Mesenchymal stem cell (in vitro differentiated cells and primary cell): Measurements from ENCODE around the gene NID1.

Experiments used
- DNase-seq: peaks from one replicate; pipeline ENCODE4 v3.0.0-alpha.2; 2013
- H2AFZ ChIP-seq: one replicate; pipeline ENCODE4 v1.6.1; 2013; ENCODE audit warnings: low read depth, mild to moderate bottlenecking, control low read depth, inconsistent platforms, low read length, moderate library complexity
- H2AK5ac ChIP-seq: 2 replicates; pipeline ENCODE4 v1.6.1; 2013; ENCODE audit warnings: low read length, moderate library complexity, mild to moderate bottlenecking, inconsistent platforms; ENCODE audit not compliant: severe bottlenecking
- H2BK120ac ChIP-seq: one replicate; pipeline ENCODE4 v1.6.1; 2013; ENCODE audit warnings: low read depth, mild to moderate bottlenecking, inconsistent platforms, low read length, moderate library complexity
- H2BK12ac ChIP-seq, 2 experiments: one replicate each; pipeline ENCODE4 v1.6.1; 2013; ENCODE audit warnings: inconsistent platforms in 2 of 2, low read length in 2 of 2, mild to moderate bottlenecking in 2 of 2, moderate library complexity in 2 of 2, control low read depth in 1 of 2
- H2BK15ac ChIP-seq: one replicate; pipeline ENCODE4 v1.6.1; 2013; ENCODE audit warnings: mild to moderate bottlenecking, low read depth, inconsistent platforms; ENCODE audit not compliant: poor library complexity, severe bottlenecking
- H2BK5ac ChIP-seq: 2 replicates; pipeline ENCODE4 v1.6.1; 2013; ENCODE audit warnings: low read depth, mild to moderate bottlenecking, low read length, control low read depth, inconsistent platforms; ENCODE audit not compliant: poor library complexity, severe bottlenecking
- H3K14ac ChIP-seq, 2 experiments: one replicate each; pipeline ENCODE4 v1.6.1; 2013; ENCODE audit warnings: inconsistent platforms in 2 of 2, low read length in 2 of 2, control low read depth in 1 of 2, mild to moderate bottlenecking in 1 of 2, moderate library complexity in 1 of 2
- H3K18ac ChIP-seq, 2 experiments: one replicate each; pipeline ENCODE4 v1.6.1; 2013; ENCODE audit warnings: inconsistent platforms in 2 of 2, low read length in 2 of 2, control low read depth in 1 of 2, low read depth in 1 of 2, mild to moderate bottlenecking in 1 of 2
- H3K23ac ChIP-seq, 2 experiments: one replicate each; pipeline ENCODE4 v1.6.1; 2013; ENCODE audit warnings: inconsistent platforms in 2 of 2, low read length in 2 of 2, mild to moderate bottlenecking in 2 of 2, moderate library complexity in 2 of 2, control low read depth in 1 of 2
- H3K27ac ChIP-seq: 2 replicates; pipeline ENCODE4 v1.5.1; 2013; ENCODE audit warnings: mild to moderate bottlenecking, moderate library complexity, low read length, control low read depth, inconsistent platforms; ENCODE audit not compliant: poor library complexity, severe bottlenecking
- H3K27me3 ChIP-seq, 2 experiments: 2 replicates each; pipeline versions ENCODE4 v1.6.1 to v1.7.0; 2013; ENCODE audit warnings: low read length in 2 of 2, mild to moderate bottlenecking in 2 of 2, moderate library complexity in 2 of 2, control low read depth in 1 of 2, inconsistent platforms in 1 of 2; ENCODE audit not compliant: control insufficient read depth in 1 of 2, insufficient read depth in 1 of 2
- H3K36me3 ChIP-seq, 2 experiments: 2 replicates each; pipeline versions ENCODE4 v1.6.1 to v1.7.0; 2013; ENCODE audit warnings: low read length in 2 of 2, control low read depth in 1 of 2, inconsistent platforms in 1 of 2, low read depth in 1 of 2, mild to moderate bottlenecking in 1 of 2; ENCODE audit not compliant: insufficient read depth in 2 of 2, control insufficient read depth in 1 of 2
- H3K4ac ChIP-seq, 2 experiments: one replicate each; pipeline ENCODE4 v1.6.1; 2013; ENCODE audit warnings: inconsistent platforms in 2 of 2, low read length in 2 of 2, mild to moderate bottlenecking in 2 of 2, moderate library complexity in 2 of 2, control low read depth in 1 of 2, low read depth in 1 of 2
- H3K4me1 ChIP-seq: 2 replicates; pipeline ENCODE4 v1.6.1; 2013; ENCODE audit warnings: low read depth, low read length, control low read depth; ENCODE audit not compliant: control insufficient read depth, insufficient read depth
- H3K4me2 ChIP-seq: 2 replicates; pipeline ENCODE4 v1.6.1; 2013; ENCODE audit warnings: low read length, mild to moderate bottlenecking, inconsistent platforms; ENCODE audit not compliant: poor library complexity, severe bottlenecking
- H3K4me3 ChIP-seq, 2 experiments: 2 replicates each; pipeline versions ENCODE4 v1.5.1 to v1.7.0; 2013; ENCODE audit warnings: low read length in 2 of 2, mild to moderate bottlenecking in 2 of 2, control low read depth in 1 of 2, low read depth in 1 of 2; ENCODE audit not compliant: insufficient read depth in 1 of 2
- H3K79me1 ChIP-seq: replicated peaks from 2 replicates; pipeline ENCODE4 v1.6.1; 2013; ENCODE audit warnings: mild to moderate bottlenecking, control low read depth, low read length, inconsistent platforms; ENCODE audit not compliant: poor library complexity, severe bottlenecking
- H3K9ac ChIP-seq: 2 replicates; pipeline ENCODE4 v1.7.0; 2013; ENCODE audit warnings: mild to moderate bottlenecking, low read length, moderate library complexity
- H3K9me3 ChIP-seq: 2 replicates; pipeline ENCODE4 v1.7.0; 2013; ENCODE audit warnings: mild to moderate bottlenecking, low read length; ENCODE audit not compliant: control insufficient read depth
- H4K8ac ChIP-seq: one replicate; pipeline ENCODE4 v1.6.1; 2013; ENCODE audit warnings: inconsistent platforms, mild to moderate bottlenecking, low read length, moderate library complexity
- H4K91ac ChIP-seq: one replicate; pipeline ENCODE4 v1.6.1; 2013; ENCODE audit warnings: mild to moderate bottlenecking, low read length, inconsistent platforms
- WGBS: methylation state at CpG from one replicate; pipeline ENCODE4 v1.1.7; 2013; ENCODE audit warnings: mixed read lengths; 5-methylcytosine and 5-hydroxymethylcytosine counted together

The NID1 gene

GRCh38 chr1:235993652-235994051 is 71.2 kb downstream of the NID1 start:
- no peaks in the 10 kb centered on the region for H3K27me3 ChIP-seq
- no peak overlapping the region for H2BK12ac ChIP-seq
- H2BK15ac ChIP-seq = no peak overlapping the region
- H4K8ac ChIP-seq = peak overlapping the region; percentile 19
- no peak overlapping the region for H2AK5ac ChIP-seq
- H3K23ac ChIP-seq = no peak overlapping the region
- no peak overlapping the region for H3K4ac ChIP-seq
- H3K4me1 ChIP-seq = no peaks in the 10 kb centered on the region
- no peak overlapping the region for H3K4me2 ChIP-seq
- H3K27ac ChIP-seq = no peak overlapping the region
- no peak overlapping the region for H3K14ac ChIP-seq
- H3K79me1 ChIP-seq = no peaks in the 10 kb centered on the region
- H3K9ac ChIP-seq = no peak overlapping the region
- no peak overlapping the region for H4K91ac ChIP-seq
- DNase-seq = no peak
- peaks cover 0 to 55% of the 10 kb centered on the region in 2 experiments for H3K36me3 ChIP-seq
- no peak overlapping the region for H3K18ac ChIP-seq
- 96% methylated on average over 28 of the region's 31 CpGs for WGBS
- no peak overlapping the region for H2BK120ac ChIP-seq
- H2BK5ac ChIP-seq = no peak overlapping the region
- H3K9me3 ChIP-seq = peaks cover 13% of the 10 kb centered on the region
- H2AFZ ChIP-seq = no peak overlapping the region
- no peak overlapping the region for H3K4me3 ChIP-seq

GRCh38 chr1:235992868-235993267 is 72.0 kb downstream of the NID1 start:
- no peak overlapping the region for H3K9ac ChIP-seq
- H2BK5ac ChIP-seq = no peak overlapping the region
- H2AK5ac ChIP-seq = no peak overlapping the region
- no peak overlapping the region for H2BK120ac ChIP-seq
- H4K8ac ChIP-seq = no peak overlapping the region
- no peak overlapping the region for H4K91ac ChIP-seq
- DNase-seq = no peak
- H2AFZ ChIP-seq = no peak overlapping the region
- no peak overlapping the region for H3K27ac ChIP-seq
- no peaks in the 10 kb centered on the region for H3K4me1 ChIP-seq
- H3K14ac ChIP-seq = no peak overlapping the region
- H2BK15ac ChIP-seq = no peak overlapping the region
- H2BK12ac ChIP-seq = no peak overlapping the region
- H3K4me3 ChIP-seq = no peak overlapping the region
- H3K4ac ChIP-seq = no peak overlapping the region
- no peak overlapping the region for H3K18ac ChIP-seq
- H3K36me3 ChIP-seq = peaks cover 0 to 60% of the 10 kb centered on the region in 2 experiments
- no peak overlapping the region for H3K23ac ChIP-seq
- WGBS = 98% methylated on average over 7 of the region's 7 CpGs
- no peaks in the 10 kb centered on the region for H3K79me1 ChIP-seq
- no peak overlapping the region for H3K4me2 ChIP-seq
- peaks cover 18% of the 10 kb centered on the region for H3K9me3 ChIP-seq
- no peaks in the 10 kb centered on the region for H3K27me3 ChIP-seq

- H2BK120ac ChIP-seq = no peak overlapping the region
- H3K23ac ChIP-seq = no peak overlapping the region
- H3K4me3 ChIP-seq = no peak overlapping the region
- no peak overlapping the region for H3K18ac ChIP-seq
- 91% methylated on average over 13 of the region's 13 CpGs for WGBS
- no peak overlapping the region for H3K9ac ChIP-seq
- no peak overlapping the region for H3K4ac ChIP-seq
- H3K4me2 ChIP-seq = no peak overlapping the region
- no peak overlapping the region for H4K8ac ChIP-seq
- H3K36me3 ChIP-seq = peaks cover 0 to 62% of the 10 kb centered on the region in 2 experiments
- H3K14ac ChIP-seq = no peak overlapping the region
- H4K91ac ChIP-seq = no peak overlapping the region
- H3K79me1 ChIP-seq = no peaks in the 10 kb centered on the region
- DNase-seq = no peak
- H2AFZ ChIP-seq = no peak overlapping the region
- H2BK12ac ChIP-seq = no peak overlapping the region
- peaks cover 18% of the 10 kb centered on the region for H3K9me3 ChIP-seq
- no peak overlapping the region for H2BK15ac ChIP-seq
- H2BK5ac ChIP-seq = no peak overlapping the region
- no peaks in the 10 kb centered on the region for H3K27me3 ChIP-seq
- H3K27ac ChIP-seq = no peak overlapping the region
- no peak overlapping the region for H2AK5ac ChIP-seq
- H3K4me1 ChIP-seq = no peaks in the 10 kb centered on the region
These were observed 72.5 kb downstream of the NID1 start for GRCh38 chr1:235992346-235992745.

GRCh38 chr1:235990330-235990795 is 74.5 kb downstream of the NID1 start:
- Histone ChIP-seq H4K8ac (no peak overlapping the region), H3K4me1 (no peaks in the 10 kb centered on the region), H3K14ac (no peak overlapping the region), H4K91ac (no peak overlapping the region), H2BK15ac (no peak overlapping the region), H3K9ac (peak overlapping the region; percentile 44), H3K36me3 (peaks cover 0 to 54% of the 10 kb centered on the region in 2 experiments), H3K4me2 (no peak overlapping the region), H2BK120ac (no peak overlapping the region), H3K4me3 (no peak overlapping the region), H3K9me3 (peaks cover 18% of the 10 kb centered on the region), H3K23ac (no peak overlapping the region), H3K27me3 (no peaks in the 10 kb centered on the region), H3K4ac (no peak overlapping the region), H3K79me1 (no peaks in the 10 kb centered on the region), H2BK12ac (no peak overlapping the region), H3K27ac (no peak overlapping the region), H2AK5ac (no peak overlapping the region), H3K18ac (no peak overlapping the region), H2AFZ (no peak overlapping the region), H2BK5ac (no peak overlapping the region)
- 69% methylated on average over 2 of the region's 3 CpGs for WGBS
- DNase-seq = no peak
